ENCODE measurements around the gene SUMO2. TPM values are rescaled to one million over a fixed set of nuclear protein-coding genes. Genes with fewer than 3 reads are reported as not detected.
A peak's percentile ranks its signal among the peaks of the same experiment; 100 is the strongest.
"Not testable (repeated sequence)": the region's sequence is repeated elsewhere in the genome, so short reads cannot be mapped to it uniquely, and the experiment has no call there.

SUMO2 gene
- total RNA-seq, 1 donor from 2014 or later, result 776 TPM

- Mint-ChIP-seq H3K36me3 (ENCODE audit: low read depth) (peaks cover 7% of the 10 kb centered on the region), H3K4me1 (peaks cover 7% of the 10 kb centered on the region), H3K27me3 (ENCODE audit: low read depth) (peaks cover 2% of the 10 kb centered on the region), H3K9me3 (no peaks in the 10 kb centered on the region), H3K27ac (ENCODE audit: unreplicated experiment) (no peak overlapping the region), H3K4me3 (no peak overlapping the region)
- no peak for TF ChIP-seq CTCF (conservative IDR thresholded peaks at IDR 0.05)
- no peak for DNase-seq (ENCODE audit: low read depth, low spot score)
Measured at GRCh38 chr17:75135946-75136345, 46.8 kb downstream of the SUMO2 start.

GRCh38 chr17:75135452-75135851 lies 47.3 kb downstream of the SUMO2 start:
- peaks cover 8% of the 10 kb centered on the region for H3K36me3 Mint-ChIP-seq (ENCODE audit: low read depth)
- DNase-seq (ENCODE audit: low read depth, low spot score), result no peak
- peak overlapping the region; percentile 63 for H3K4me3 Mint-ChIP-seq
- peaks cover 11% of the 10 kb centered on the region for H3K4me1 Mint-ChIP-seq
- H3K27me3 Mint-ChIP-seq (ENCODE audit: low read depth), result peaks cover 2% of the 10 kb centered on the region
- TF ChIP-seq CTCF (conservative IDR thresholded peaks at IDR 0.05), result no peak
- no peak overlapping the region for H3K27ac Mint-ChIP-seq (ENCODE audit: unreplicated experiment)
- no peaks in the 10 kb centered on the region for H3K9me3 Mint-ChIP-seq

GRCh38 chr17:75133607-75134347 lies 49.0 kb downstream of the SUMO2 start:
- peak overlapping the region; percentile 71 for H3K27ac Mint-ChIP-seq (ENCODE audit: unreplicated experiment)
- not testable (repeated sequence) for H3K27me3 Mint-ChIP-seq (ENCODE audit: low read depth); DNase-seq (ENCODE audit: low read depth, low spot score); H3K36me3 Mint-ChIP-seq (ENCODE audit: low read depth); H3K9me3 Mint-ChIP-seq
- peaks cover 14% of the 10 kb centered on the region for H3K4me1 Mint-ChIP-seq
- H3K4me3 Mint-ChIP-seq, result peak overlapping the region; percentile 64

GRCh38 chr17:75133001-75133400 lies 49.8 kb downstream of the SUMO2 start:
- no peak for TF ChIP-seq CTCF (conservative IDR thresholded peaks at IDR 0.05)
- H3K36me3 Mint-ChIP-seq (ENCODE audit: low read depth), result peaks cover 7% of the 10 kb centered on the region
- no peak for DNase-seq (ENCODE audit: low read depth, low spot score)
- H3K9me3 Mint-ChIP-seq, result no peaks in the 10 kb centered on the region
- peak overlapping the region; percentile 94 for H3K4me3 Mint-ChIP-seq
- peaks cover 2% of the 10 kb centered on the region for H3K27me3 Mint-ChIP-seq (ENCODE audit: low read depth)
- H3K27ac Mint-ChIP-seq (ENCODE audit: unreplicated experiment), result peak overlapping the region; percentile 43
- H3K4me1 Mint-ChIP-seq, result peaks cover 14% of the 10 kb centered on the region

GRCh38 chr17:75132018-75133000 lies 50.5 kb downstream of the SUMO2 start:
- Mint-ChIP-seq H3K4me1 (peaks cover 14% of the 10 kb centered on the region), H3K27ac (ENCODE audit: unreplicated experiment) (peak overlapping the region; percentile 95), H3K4me3 (peak overlapping the region; percentile 94)
- not testable (repeated sequence) for DNase-seq (ENCODE audit: low read depth, low spot score); H3K27me3 Mint-ChIP-seq (ENCODE audit: low read depth); H3K36me3 Mint-ChIP-seq (ENCODE audit: low read depth); H3K9me3 Mint-ChIP-seq

- peak; percentile 74 for TF ChIP-seq CTCF (conservative IDR thresholded peaks at IDR 0.05)
- peak; percentile 75 for DNase-seq (ENCODE audit: low read depth, low spot score)
- Mint-ChIP-seq H3K27ac (ENCODE audit: unreplicated experiment) (peak within 1 kb of the TSS; percentile 95), H3K9me3 (no peaks in the 10 kb centered on the region), H3K36me3 (ENCODE audit: low read depth) (peaks cover 7% of the 10 kb centered on the region), H3K4me3 (peak within 1 kb of the TSS; percentile 95), H3K4me1 (peaks cover 14% of the 10 kb centered on the region), H3K27me3 (ENCODE audit: low read depth) (peaks cover 2% of the 10 kb centered on the region)
Measured at GRCh38 chr17:75131278-75132017, 51.3 kb downstream of the SUMO2 start, which contains the start of gene NT5C. NT5C (minus strand) TSS chr17:75131742; CDS start chr17:75131707, 35 bp downstream.
